GM12878 (cell line): ENCODE results near the gene RBMS3.

ENCODE experiments used
- ATF3 ChIP-seq: IDR thresholded peaks from 2 replicates; pipeline ENCODE4 v1.6.1; 2011; ENCODE audit warnings: low read depth, mild to moderate bottlenecking, low read length, moderate library complexity, borderline replicate concordance; ENCODE audit errors: extremely low read depth
- EZH2 ChIP-seq: IDR thresholded peaks from 2 replicates; pipeline ENCODE4 v1.6.1; 2012; ENCODE audit warnings: low read depth, mild to moderate bottlenecking, control low read depth, inconsistent platforms, low read length, borderline replicate concordance; ENCODE audit not compliant: control insufficient read depth
- FOS ChIP-seq: IDR thresholded peaks from 3 replicates; pipeline ENCODE4 v1.6.1; 2011; ENCODE audit warnings: borderline replicate concordance; ENCODE audit not compliant: insufficient read length; ENCODE audit errors: extremely low read depth
- KDM1A ChIP-seq: fragments of 200-600 bp; sonication (generic); IDR thresholded peaks from 2 replicates; pipeline ENCODE4 v1.6.1; 2016; ENCODE audit warnings: borderline replicate concordance
- POLR2A ChIP-seq: IDR thresholded peaks from 2 replicates; pipeline ENCODE4 v1.6.1; 2011; ENCODE audit warnings: low read depth, mild to moderate bottlenecking, low read length
- POLR2AphosphoS2 ChIP-seq: IDR thresholded peaks from 2 replicates; pipeline ENCODE4 v1.6.1; 2011; ENCODE audit warnings: low read depth, mild to moderate bottlenecking, low read length, improper control_type of control experiment, moderate library complexity
- RCOR1 ChIP-seq: conservative IDR thresholded peaks from 2 replicates; pipeline ENCODE4 v1.6.1; 2012; ENCODE audit warnings: low read depth, low read length, improper control_type of control experiment
- TF ChIP-seq, protein P1 (sequence below), 3 experiments: IDR thresholded peaks in 2 of 3; conservative IDR thresholded peaks in 1 of 3; 2 replicates each; pipeline ENCODE4 v1.5.1; 2011; ENCODE audit warnings: low read depth in 3 of 3, low read length in 3 of 3, mild to moderate bottlenecking in 3 of 3, control low read depth in 2 of 3, moderate library complexity in 2 of 3, inconsistent platforms in 1 of 3, mixed read lengths in 1 of 3; ENCODE audit not compliant: control insufficient read depth in 2 of 3, insufficient read depth in 1 of 3; ENCODE audit errors: extremely low read depth in 1 of 3

DNA sequence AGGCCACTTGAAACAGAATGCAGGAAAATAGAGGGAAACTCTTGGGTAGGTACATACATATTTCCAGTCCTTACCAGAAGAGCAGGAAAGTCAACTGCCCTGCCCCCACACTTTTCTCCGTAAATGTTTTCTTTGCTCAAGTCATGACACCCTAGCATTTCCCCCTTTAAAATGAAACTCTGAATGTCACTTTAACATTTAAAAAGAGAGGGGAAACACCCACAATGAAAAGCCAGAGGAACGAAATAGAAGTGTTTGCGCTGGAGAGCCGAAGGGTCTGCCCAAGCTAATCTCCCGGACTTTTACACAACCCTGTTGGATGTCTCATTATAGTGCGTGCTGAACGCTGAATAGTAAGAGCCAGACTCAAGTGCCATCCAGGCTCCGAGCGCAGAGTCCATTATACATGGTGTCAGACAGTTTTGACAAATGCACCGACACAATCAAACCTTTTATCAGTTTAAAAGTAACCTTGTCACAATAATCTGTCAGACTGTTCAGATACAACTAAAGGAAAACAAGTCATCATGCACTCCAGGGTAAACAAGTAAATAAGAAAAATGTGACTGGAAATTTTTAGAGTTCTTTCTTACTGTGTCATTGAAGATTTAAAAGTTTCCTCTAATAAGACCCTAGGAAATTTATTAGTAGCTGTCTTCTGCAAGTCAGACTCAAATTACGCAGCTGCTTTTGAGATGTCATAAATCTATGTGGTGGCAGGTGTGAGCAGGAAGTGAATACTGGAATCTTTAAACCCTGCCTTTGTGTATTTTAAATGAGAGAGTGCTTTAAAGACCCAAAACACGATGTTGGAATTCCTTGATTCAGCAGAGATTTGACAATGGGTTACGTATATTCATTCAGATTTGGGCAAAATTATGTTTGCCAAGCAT lies 159.8 kb downstream of the RBMS3 start:
- TF ChIP-seq POLR2A = no peak
- TF ChIP-seq POLR2AphosphoS2 = no peak
- TF ChIP-seq, protein P1, sequence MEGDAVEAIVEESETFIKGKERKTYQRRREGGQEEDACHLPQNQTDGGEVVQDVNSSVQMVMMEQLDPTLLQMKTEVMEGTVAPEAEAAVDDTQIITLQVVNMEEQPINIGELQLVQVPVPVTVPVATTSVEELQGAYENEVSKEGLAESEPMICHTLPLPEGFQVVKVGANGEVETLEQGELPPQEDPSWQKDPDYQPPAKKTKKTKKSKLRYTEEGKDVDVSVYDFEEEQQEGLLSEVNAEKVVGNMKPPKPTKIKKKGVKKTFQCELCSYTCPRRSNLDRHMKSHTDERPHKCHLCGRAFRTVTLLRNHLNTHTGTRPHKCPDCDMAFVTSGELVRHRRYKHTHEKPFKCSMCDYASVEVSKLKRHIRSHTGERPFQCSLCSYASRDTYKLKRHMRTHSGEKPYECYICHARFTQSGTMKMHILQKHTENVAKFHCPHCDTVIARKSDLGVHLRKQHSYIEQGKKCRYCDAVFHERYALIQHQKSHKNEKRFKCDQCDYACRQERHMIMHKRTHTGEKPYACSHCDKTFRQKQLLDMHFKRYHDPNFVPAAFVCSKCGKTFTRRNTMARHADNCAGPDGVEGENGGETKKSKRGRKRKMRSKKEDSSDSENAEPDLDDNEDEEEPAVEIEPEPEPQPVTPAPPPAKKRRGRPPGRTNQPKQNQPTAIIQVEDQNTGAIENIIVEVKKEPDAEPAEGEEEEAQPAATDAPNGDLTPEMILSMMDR (IDR thresholded peaks at IDR 0.05 in 2 of 3, conservative IDR thresholded peaks at IDR 0.05 in 1 of 3; ENCODE audit: control insufficient read depth in 2 of 3, extremely low read depth in 1 of 3, insufficient read depth in 1 of 3, low read depth in 3 of 3, low read length in 3 of 3) = no peak
- no peak for TF ChIP-seq FOS
- TF ChIP-seq RCOR1 = no peak
- no peak for TF ChIP-seq ATF3
- no peak for TF ChIP-seq EZH2
- no peak for TF ChIP-seq KDM1A
